GM12878 (cell line): ENCODE results near the gene ARL6IP1. TPM values are rescaled to one million over a fixed set of nuclear protein-coding genes. Genes with fewer than 3 reads are reported as not detected.

Experiments
- CREB1 ChIP-seq: IDR thresholded peaks from 2 replicates; pipeline ENCODE4 v1.6.1; 2012; ENCODE audit warnings: low read depth, mild to moderate bottlenecking, inconsistent platforms
- polyA plus RNA-seq, 11 experiments: library from polyadenylated mRNA; depleted of rRNA in 4 of 11; unstranded in 6 of 11; stranded (reverse) in 5 of 11; fragments of >200 nt; fragmentation: Nextera tagmentation in 4 of 11; fragmentation: Illumina TruSeq in 1 of 11; extraction: Ambion mirVana in 4 of 11; extraction: Trizol in 1 of 11; gene quantifications; 1 replicate in 1 of 11; 2 replicates in 10 of 11; pipeline versions ENCODE4 v1.2.1 to v1.2.3, GENCODE V29; 2011 to 2016; ENCODE audit warnings: inconsistent platforms in 2 of 11, missing spikeins in 2 of 11, low read depth in 1 of 11
- total RNA-seq, 4 experiments: library from RNA; depleted of rRNA in 3 of 4; stranded (reverse); fragments of >200 nt in 3 of 4; fragmentation: Illumina TruSeq in 1 of 4; extraction: Trizol in 1 of 4; gene quantifications; 2 replicates each; pipeline versions ENCODE4 v1.2.1 to v1.2.3, GENCODE V29; 2013 to 2021
- TF ChIP-seq, protein P1 (sequence below): fragments of 450-650 bp; IDR thresholded peaks from 2 replicates; pipeline ENCODE4 v1.6.1; 2017; ENCODE audit warnings: mild to moderate bottlenecking, moderate library complexity
- TF ChIP-seq, protein P2 (sequence below): fragments of 450-650 bp; formaldehyde crosslinking; IDR thresholded peaks from 2 replicates; pipeline ENCODE4 v1.5.0; 2022; ENCODE audit warnings: mild to moderate bottlenecking, missing genetic modification characterization

ARL6IP1 gene
- total and polyA plus RNA-seq, 10 of the 15 experiments (the other 5 are each of a cell fraction or from before 2014, with no cell fraction given), result 99.3 to 334 (median 197) TPM

DNA sequence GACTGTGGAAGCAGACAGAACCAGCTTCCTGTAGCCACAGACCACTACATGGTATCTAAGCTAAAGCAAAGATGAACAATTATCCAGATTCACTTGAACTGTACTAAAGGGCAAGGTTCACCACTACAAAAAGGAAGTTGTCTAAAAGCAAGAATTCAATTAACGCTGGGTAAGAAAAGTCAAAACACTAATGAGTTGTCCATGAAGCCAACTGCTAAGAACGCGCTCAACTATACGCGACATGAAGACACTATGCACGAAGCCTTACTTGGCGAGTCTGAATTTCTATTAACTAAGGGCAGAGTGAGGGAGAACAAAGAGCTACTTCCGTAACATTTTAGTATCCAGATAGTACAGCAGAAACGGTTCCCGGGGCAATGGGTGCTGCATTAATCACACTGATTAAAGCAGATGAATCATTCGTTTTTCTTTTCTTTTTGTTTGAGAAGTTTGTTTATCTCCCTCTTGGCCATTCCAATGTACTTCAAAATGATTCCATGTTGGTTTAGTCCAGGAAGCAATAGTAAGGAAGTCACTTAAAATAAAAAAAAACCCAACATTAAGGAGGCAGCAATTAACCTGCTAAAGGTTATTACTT lies 8.4 kb downstream of the ARL6IP1 start (continued):
- TF ChIP-seq, protein P1, sequence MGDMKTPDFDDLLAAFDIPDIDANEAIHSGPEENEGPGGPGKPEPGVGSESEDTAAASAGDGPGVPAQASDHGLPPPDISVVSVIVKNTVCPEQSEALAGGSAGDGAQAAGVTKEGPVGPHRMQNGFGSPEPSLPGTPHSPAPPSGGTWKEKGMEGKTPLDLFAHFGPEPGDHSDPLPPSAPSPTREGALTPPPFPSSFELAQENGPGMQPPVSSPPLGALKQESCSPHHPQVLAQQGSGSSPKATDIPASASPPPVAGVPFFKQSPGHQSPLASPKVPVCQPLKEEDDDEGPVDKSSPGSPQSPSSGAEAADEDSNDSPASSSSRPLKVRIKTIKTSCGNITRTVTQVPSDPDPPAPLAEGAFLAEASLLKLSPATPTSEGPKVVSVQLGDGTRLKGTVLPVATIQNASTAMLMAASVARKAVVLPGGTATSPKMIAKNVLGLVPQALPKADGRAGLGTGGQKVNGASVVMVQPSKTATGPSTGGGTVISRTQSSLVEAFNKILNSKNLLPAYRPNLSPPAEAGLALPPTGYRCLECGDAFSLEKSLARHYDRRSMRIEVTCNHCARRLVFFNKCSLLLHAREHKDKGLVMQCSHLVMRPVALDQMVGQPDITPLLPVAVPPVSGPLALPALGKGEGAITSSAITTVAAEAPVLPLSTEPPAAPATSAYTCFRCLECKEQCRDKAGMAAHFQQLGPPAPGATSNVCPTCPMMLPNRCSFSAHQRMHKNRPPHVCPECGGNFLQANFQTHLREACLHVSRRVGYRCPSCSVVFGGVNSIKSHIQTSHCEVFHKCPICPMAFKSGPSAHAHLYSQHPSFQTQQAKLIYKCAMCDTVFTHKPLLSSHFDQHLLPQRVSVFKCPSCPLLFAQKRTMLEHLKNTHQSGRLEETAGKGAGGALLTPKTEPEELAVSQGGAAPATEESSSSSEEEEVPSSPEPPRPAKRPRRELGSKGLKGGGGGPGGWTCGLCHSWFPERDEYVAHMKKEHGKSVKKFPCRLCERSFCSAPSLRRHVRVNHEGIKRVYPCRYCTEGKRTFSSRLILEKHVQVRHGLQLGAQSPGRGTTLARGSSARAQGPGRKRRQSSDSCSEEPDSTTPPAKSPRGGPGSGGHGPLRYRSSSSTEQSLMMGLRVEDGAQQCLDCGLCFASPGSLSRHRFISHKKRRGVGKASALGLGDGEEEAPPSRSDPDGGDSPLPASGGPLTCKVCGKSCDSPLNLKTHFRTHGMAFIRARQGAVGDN, result peak; percentile 56; the same call in 1 of the 2 replicates
- TF ChIP-seq, protein P2, sequence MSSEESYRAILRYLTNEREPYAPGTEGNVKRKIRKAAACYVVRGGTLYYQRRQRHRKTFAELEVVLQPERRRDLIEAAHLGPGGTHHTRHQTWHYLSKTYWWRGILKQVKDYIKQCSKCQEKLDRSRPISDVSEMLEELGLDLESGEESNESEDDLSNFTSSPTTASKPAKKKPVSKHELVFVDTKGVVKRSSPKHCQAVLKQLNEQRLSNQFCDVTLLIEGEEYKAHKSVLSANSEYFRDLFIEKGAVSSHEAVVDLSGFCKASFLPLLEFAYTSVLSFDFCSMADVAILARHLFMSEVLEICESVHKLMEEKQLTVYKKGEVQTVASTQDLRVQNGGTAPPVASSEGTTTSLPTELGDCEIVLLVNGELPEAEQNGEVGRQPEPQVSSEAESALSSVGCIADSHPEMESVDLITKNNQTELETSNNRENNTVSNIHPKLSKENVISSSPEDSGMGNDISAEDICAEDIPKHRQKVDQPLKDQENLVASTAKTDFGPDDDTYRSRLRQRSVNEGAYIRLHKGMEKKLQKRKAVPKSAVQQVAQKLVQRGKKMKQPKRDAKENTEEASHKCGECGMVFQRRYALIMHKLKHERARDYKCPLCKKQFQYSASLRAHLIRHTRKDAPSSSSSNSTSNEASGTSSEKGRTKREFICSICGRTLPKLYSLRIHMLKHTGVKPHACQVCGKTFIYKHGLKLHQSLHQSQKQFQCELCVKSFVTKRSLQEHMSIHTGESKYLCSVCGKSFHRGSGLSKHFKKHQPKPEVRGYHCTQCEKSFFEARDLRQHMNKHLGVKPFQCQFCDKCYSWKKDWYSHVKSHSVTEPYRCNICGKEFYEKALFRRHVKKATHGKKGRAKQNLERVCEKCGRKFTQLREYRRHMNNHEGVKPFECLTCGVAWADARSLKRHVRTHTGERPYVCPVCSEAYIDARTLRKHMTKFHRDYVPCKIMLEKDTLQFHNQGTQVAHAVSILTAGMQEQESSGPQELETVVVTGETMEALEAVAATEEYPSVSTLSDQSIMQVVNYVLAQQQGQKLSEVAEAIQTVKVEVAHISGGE, result no peak
- TF ChIP-seq CREB1, result no peak
- TF ChIP-seq, all 136 proteins: peak for 4
